AG08395 (cell line): Measurements from ENCODE around the gene NIPBL.
A peak's percentile ranks its signal among the peaks of the same experiment; 100 is the strongest.
"Not testable (repeated sequence)": the region's sequence is repeated elsewhere in the genome, so short reads cannot be mapped to it uniquely, and the experiment has no call there.

ENCODE experiments used
- DNase-seq: peaks from one replicate; pipeline ENCODE4 v3.0.0; 2012; ENCODE audit warnings: mixed read lengths, low spot score

NIPBL gene

GRCh38 chr5:37015795-37016666 lies 139.5 kb downstream of the NIPBL start:
- DNase-seq = peak; percentile 2

GRCh38 chr5:37028910-37029309 lies 152.3 kb downstream of the NIPBL start:
- no peak for DNase-seq

GRCh38 chr5:37029436-37029835 lies 152.9 kb downstream of the NIPBL start:
- no peak for DNase-seq

GRCh38 chr5:37034955-37035354 lies 158.4 kb downstream of the NIPBL start:
- no peak for DNase-seq

GRCh38 chr5:37037840-37038239 lies 161.3 kb downstream of the NIPBL start:
- DNase-seq = no peak

- DNase-seq = no peak
These were observed 163.3 kb downstream of the NIPBL start for GRCh38 chr5:37039824-37040223.

GRCh38 chr5:37043693-37044092 lies 167.1 kb downstream of the NIPBL start:
- no peak for DNase-seq

- no peak for DNase-seq
These were observed 167.6 kb downstream of the NIPBL start for GRCh38 chr5:37044120-37044519.

- DNase-seq = no peak
These were observed 169.1 kb downstream of the NIPBL start for GRCh38 chr5:37045703-37046102.

GRCh38 chr5:37047947-37048346 lies 171.4 kb downstream of the NIPBL start:
- no peak for DNase-seq

GRCh38 chr5:37054391-37054790 lies 177.8 kb downstream of the NIPBL start:
- DNase-seq = no peak

- DNase-seq = no peak
These were observed 178.9 kb downstream of the NIPBL start for GRCh38 chr5:37055383-37055990.

GRCh38 chr5:37056762-37057161 lies 180.2 kb downstream of the NIPBL start:
- DNase-seq = no peak

GRCh38 chr5:37060030-37060429 lies 183.5 kb downstream of the NIPBL start:
- no peak for DNase-seq

GRCh38 chr5:37063739-37064138 lies 187.2 kb downstream of the NIPBL start:
- DNase-seq = no peak

GRCh38 chr5:37064442-37064841 lies 187.9 kb downstream of the NIPBL start:
- no peak for DNase-seq

- DNase-seq = no peak
These were observed 194.9 kb downstream of the NIPBL start for GRCh38 chr5:37071487-37071886.

- DNase-seq = peak; percentile 65
These were observed 195.5 kb downstream of the NIPBL start for GRCh38 chr5:37071901-37072581.

GRCh38 chr5:37075399-37075950 lies 198.9 kb downstream of the NIPBL start:
- no peak for DNase-seq

GRCh38 chr5:37077146-37077545 lies 200.6 kb downstream of the NIPBL start:
- no peak for DNase-seq

GRCh38 chr5:37080697-37081096 lies 204.1 kb downstream of the NIPBL start:
- DNase-seq = no peak

- not testable (repeated sequence) for DNase-seq
These were observed 206.4 kb downstream of the NIPBL start for GRCh38 chr5:37082977-37083376.

- not testable (repeated sequence) for DNase-seq
These were observed 209.5 kb downstream of the NIPBL start for GRCh38 chr5:37086026-37086425.
